ENCODE measurements around the gene RTP5.

DNA sequence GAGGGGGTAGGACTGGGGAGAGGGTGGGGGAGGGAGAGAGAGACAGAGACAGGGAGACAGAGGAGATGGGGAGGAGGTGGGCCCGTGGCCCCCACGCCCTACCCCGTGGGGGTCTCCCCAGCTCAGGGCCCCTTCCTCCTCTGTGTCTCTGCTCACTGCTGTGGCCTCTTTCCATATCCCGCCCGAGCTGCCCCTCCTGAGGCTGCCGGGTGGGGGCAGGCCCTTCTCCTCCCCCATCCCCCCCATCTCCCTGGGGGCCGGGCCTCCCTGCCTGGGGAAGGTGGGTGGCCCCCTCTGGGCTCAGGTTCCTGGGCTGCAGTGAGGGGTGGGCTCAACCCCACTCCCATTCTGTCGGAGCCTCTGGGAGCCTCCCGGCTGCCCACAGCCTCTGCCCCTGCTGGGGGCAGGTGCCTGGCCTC, 10.5 kb upstream of the RTP5 start:
- no peak for TF ChIP-seq POLR2A (IDR thresholded peaks at IDR 0.05)
- TF ChIP-seq, protein P1, sequence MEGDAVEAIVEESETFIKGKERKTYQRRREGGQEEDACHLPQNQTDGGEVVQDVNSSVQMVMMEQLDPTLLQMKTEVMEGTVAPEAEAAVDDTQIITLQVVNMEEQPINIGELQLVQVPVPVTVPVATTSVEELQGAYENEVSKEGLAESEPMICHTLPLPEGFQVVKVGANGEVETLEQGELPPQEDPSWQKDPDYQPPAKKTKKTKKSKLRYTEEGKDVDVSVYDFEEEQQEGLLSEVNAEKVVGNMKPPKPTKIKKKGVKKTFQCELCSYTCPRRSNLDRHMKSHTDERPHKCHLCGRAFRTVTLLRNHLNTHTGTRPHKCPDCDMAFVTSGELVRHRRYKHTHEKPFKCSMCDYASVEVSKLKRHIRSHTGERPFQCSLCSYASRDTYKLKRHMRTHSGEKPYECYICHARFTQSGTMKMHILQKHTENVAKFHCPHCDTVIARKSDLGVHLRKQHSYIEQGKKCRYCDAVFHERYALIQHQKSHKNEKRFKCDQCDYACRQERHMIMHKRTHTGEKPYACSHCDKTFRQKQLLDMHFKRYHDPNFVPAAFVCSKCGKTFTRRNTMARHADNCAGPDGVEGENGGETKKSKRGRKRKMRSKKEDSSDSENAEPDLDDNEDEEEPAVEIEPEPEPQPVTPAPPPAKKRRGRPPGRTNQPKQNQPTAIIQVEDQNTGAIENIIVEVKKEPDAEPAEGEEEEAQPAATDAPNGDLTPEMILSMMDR (IDR thresholded peaks at IDR 0.05) = no peak

All from body of pancreas (tissue), 4 donors.